ENCODE results near the gene AGAP3.

Gene AGAP3

GRCh38 chr7:151137076-151137675, 50.9 kb downstream of the AGAP3 start:
- DNase-seq (ENCODE audit: low spot score), result no peak

GRCh38 chr7:151137791-151138152, 51.5 kb downstream of the AGAP3 start:
- DNase-seq (ENCODE audit: low spot score), result no peak

GRCh38 chr7:151138153-151138851, 52.0 kb downstream of the AGAP3 start:
- DNase-seq (ENCODE audit: low spot score), result no peak

- DNase-seq (ENCODE audit: low spot score), result no peak
These were observed 53.0 kb downstream of the AGAP3 start for GRCh38 chr7:151139071-151139790.

- no peak for DNase-seq (ENCODE audit: low spot score)
These were observed 53.5 kb downstream of the AGAP3 start for GRCh38 chr7:151139791-151140190.

- no peak for DNase-seq (ENCODE audit: low spot score)
These were observed 54.6 kb downstream of the AGAP3 start for GRCh38 chr7:151140826-151141225.

- no peak for DNase-seq (ENCODE audit: low spot score)
These were observed 55.1 kb downstream of the AGAP3 start for GRCh38 chr7:151141311-151141854.

- no peak for DNase-seq (ENCODE audit: low spot score)
These were observed 55.8 kb downstream of the AGAP3 start for GRCh38 chr7:151141855-151142685.

GRCh38 chr7:151142686-151143040, 56.4 kb downstream of the AGAP3 start:
- DNase-seq (ENCODE audit: low spot score), result no peak

- DNase-seq (ENCODE audit: low spot score), result no peak
These were observed 57.2 kb downstream of the AGAP3 start for GRCh38 chr7:151143261-151144015.

GRCh38 chr7:151144387-151144786, 58.1 kb downstream of the AGAP3 start:
- no peak for DNase-seq (ENCODE audit: low spot score)

- no peak for DNase-seq (ENCODE audit: low spot score)
These were observed 60.5 kb downstream of the AGAP3 start for GRCh38 chr7:151146761-151147160.

- no peak for DNase-seq (ENCODE audit: low spot score)
These were observed 62.3 kb downstream of the AGAP3 start for GRCh38 chr7:151148319-151149259.

GRCh38 chr7:151150388-151150787, 64.1 kb downstream of the AGAP3 start:
- DNase-seq (ENCODE audit: low spot score), result no peak

- DNase-seq (ENCODE audit: low spot score), result no peak
These were observed 66.6 kb downstream of the AGAP3 start for GRCh38 chr7:151152643-151153513.

GRCh38 chr7:151157645-151158329, 71.5 kb downstream of the AGAP3 start:
- DNase-seq (ENCODE audit: low spot score), result no peak

- DNase-seq (ENCODE audit: low spot score), result no peak
These were observed 75.5 kb downstream of the AGAP3 start for GRCh38 chr7:151161757-151162156.

GRCh38 chr7:151166629-151167196, 80.4 kb downstream of the AGAP3 start:
- DNase-seq (ENCODE audit: low spot score), result no peak

Data from HuH-7 (cell line).